ENCODE results near the gene MICALL1.
"Not testable (repeated sequence)": the region's sequence is repeated elsewhere in the genome, so short reads cannot be mapped to it uniquely, and the experiment has no call there.

Gene MICALL1

DNA sequence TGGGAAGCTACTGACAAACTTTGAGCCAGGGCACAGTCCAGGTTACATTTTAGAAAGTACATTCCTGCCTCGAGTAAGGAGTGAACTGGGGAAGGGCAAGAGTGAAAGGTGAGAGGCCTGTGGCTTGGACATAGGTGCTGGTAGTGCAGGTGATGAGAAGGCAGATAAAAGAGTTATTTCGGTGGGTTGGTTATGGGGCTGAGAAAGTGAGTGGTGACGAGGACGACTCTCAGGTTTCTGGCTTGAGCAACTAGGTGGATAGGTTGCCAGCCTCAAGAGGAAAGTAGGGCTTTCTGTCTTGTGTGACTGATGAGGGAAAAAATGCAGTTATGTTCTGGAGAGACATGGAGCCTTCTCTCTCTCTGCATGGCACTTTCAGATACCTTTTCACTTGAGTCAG is 51.1 kb downstream of the MICALL1 start:
- no peak for DNase-seq (ENCODE audit: low spot score)

DNA sequence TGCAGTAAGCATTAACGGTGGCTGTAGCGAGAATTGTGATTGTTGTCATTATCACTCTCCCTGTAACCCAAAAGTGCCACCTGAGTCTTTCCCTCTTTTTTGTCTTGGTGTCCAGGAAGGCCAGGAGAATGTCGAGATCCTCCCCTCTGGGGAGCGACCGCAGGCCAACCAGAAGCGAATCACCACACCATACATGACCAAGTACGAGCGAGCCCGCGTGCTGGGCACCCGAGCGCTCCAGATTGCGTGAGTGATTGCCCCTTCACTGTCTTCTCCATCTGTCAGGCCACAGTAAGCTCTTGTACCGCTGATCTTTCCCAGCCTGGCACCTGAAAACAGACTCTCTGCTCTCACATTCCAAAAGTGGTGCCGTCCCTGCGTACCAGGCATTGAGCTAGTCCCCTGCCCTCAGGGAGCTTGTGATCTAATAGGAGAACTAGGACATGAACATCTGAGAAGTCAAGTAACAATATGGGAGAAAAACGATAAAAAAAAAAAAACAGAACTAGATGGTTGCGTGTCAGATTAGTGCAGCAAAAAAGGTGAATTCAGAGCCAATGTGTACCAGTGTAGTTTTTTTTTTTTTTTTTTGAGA is 53.2 kb downstream of the MICALL1 start:
- DNase-seq (ENCODE audit: low spot score), result no peak

DNA sequence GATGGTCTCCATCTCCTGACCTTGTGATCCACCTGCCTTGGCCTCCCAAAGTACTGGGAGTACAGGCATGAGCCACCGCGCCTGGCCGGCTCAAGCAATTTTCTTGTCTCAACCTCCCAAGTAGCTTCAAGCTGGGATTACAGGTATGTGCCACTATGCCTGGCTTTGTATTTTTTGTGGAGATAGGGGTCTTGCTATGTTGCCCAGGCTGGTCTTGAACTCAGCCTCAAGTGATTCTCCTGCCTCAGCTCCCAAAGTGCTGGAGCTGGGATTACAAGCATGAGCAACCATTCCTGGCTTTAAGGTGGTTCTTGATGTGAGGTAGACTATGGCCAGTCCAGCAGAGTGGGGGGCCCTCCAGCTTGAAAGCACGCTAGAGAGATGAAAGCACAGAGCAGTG is 55.0 kb downstream of the MICALL1 start:
- DNase-seq (ENCODE audit: low spot score), result no peak

DNA sequence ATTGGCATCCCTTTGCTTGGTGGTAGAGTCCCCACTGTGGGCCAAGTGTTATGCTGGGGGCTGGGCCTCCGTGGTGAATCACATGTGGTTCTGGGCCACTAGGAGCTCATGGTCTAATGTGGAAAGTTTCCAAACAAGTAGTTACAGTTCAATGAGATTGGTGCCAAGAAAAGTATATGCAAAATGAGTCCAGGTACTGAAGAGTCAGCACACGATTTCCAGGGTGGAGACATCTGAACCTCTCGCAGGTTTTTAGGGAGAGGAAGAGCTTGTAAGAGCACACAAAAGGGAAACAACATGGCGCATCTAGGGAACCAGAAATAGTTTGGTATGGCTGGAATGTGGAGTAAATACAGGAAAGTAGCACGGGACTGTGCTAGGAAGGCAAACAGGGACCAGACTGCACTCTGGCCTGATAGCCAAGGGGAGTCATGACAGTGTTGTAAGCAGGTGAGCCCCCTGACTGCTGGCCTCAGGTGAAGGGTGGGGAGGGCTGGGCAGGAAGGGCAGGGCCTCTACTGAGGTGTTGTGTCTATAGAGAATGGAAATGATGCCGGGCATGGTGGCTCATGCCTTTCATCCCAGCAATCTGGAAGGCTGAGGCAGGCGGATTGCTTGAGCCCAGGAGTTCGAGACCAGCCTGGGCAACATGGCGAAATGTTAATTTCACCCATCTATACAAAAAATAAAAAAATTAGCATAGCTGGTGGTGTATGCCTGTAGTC is 60.0 kb downstream of the MICALL1 start:
- no peak for DNase-seq (ENCODE audit: low spot score)

DNA sequence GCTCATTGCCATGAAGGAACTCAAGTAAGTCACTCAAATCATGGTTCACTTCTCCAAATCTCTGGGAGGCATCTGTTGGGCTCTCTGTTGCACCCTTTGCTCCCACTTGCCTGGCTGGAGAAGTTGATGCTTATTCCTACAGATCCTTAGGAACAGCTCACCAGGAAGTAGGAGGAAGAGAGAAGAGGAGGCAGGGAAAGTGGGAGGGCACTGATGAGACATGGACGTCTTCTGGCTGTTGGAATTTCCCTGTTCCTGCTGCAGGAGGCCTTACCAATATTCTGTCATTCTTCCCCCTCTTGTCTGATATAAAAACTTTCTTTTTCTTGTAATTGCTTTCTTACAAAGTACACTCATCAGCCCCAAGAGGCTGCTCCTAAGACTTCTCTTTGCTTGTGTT is 61.0 kb downstream of the MICALL1 start:
- DNase-seq (ENCODE audit: low spot score), result no peak

DNA sequence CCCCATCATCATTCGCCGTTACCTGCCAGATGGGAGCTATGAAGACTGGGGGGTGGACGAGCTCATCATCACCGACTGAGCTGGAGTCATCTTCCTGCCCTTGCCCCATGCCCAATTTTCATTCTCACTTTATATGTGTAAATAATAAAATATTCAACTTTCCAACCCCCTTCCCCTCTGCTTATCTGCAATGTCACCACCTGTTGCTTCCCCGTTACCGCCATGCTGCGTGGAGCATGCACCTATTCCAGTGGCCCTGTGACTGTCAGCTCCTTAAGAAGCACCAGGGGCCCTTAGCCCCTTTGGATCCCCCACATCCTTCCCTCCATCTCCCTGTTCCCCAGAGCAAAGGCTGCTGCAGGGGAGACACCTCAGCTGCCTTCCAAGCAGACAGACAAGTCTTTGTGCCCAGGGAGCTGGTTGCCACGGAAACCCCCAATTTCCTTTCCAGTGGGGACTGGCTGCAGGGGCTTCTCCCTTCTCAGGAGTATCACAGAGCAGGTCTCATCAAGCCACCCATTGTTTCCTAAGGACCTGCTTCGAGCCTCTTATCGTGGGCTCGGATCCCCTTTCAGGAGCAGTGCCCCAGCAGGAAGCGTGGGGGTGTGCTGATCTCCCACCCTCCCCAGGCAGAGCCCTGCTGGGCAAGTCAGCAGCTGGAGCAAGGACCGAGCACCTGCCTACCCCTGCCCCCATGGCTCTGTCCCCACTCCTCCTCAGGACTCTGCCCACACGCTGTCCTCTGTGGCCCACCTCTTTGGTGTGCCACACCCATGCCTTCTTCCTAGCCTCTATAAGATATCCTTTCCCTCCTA is 61.7 kb downstream of the MICALL1 start:
- DNase-seq (ENCODE audit: low spot score), result no peak

DNA sequence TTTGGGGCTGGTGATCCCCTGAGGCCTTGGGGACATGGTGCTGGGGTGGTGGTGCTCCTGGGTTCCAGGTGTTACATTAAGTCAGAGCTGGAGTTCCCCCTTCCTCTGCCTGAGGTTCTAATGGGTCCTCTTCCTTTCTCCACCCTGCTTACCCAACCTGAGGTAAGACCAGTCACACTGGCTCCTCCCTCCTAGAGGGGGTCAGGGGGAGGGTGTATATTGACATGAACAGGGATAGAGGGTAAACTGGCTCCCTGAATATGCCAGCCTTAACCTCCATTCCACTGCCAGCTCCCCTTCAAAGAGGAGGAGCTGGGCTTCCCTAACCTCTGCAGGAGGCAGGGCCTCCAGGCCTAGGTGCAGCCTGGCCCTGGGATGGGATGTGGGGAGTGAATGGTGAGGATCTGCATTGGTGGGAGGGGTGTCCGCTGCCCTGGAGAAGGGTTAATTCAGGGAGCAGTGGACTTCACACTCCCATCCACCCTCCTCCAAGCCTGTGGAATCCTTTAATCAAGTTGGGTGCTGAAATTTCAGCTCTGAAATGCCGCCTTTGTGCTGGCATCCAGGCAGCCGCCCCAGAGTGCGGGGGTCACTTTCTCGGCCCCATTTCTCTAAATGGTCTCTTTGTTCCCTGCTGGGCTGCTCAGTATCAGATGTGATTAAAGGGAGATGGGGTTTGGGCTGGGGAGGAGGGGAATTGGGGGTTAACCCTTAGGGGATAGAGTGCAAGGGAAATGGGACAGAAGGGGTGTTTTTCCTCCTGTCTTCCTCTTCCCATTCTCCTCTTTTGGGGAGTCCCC is 62.6 kb downstream of the MICALL1 start:
- no peak for DNase-seq (ENCODE audit: low spot score)

DNA sequence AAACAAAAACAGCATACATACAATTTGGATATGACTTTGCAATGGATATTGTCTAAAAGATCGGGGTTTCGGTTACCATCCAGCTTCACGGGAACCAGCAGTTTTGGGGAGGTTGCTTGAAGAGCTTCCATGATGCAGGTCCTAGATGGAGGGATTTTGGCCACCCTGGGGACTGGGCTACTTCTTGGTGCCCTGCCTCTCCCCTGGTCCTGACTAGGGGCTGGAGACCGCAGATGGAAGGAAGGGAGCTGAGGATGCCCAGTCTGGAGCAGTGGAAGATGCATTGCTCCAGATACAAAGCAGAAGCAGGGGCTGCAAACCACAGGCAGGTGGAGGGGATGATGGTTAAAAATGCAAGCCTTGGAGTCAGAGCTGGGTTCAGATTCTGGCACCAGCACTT is 64.8 kb downstream of the MICALL1 start:
- no peak for DNase-seq (ENCODE audit: low spot score)

DNA sequence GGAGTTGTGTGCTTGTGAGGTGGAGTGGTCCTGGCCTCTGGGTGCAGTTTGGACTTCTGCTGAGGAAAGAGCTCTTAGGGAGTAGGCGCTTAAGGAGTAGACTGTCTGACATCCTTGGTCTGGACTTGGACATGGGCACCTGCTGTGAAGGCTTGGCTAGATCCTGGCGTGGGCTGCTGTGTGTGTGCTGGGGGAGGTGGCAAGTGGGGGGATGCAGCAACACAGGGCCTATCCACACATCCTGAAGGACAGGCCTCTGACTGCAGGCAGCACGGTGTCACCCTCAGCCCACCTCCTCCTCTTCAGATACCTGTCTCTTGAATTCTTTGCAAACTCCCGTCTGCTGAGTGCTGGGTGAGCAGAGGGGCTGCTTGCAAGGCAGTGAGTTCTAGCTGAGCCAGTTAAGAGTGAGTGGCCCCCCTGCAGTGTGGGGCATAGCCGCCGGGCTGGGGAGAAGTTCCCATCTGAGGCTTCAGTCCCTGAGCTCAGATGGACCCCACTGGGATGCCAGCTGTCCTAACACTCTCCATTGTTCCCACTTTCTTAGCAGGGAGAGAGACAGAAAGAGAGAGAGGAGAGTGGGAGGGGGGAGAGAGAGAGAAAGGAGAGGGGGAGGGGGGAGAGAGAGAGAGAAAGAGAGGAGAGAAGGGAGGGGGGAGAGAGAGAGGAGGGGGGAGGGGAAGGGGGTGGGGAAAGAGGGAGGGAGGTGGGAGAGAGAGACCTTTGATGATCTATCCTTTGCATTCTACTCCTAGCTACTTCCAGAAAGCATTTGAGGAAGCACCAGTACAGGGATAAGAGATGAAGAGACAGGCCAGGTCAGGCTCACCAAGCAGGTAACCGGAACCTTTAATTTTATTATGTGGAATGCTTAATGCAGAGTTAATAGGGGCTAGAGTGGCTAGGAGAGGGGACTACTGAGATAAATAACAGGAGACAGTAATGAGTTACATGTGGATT is 65.7 kb downstream of the MICALL1 start:
- DNase-seq (ENCODE audit: low spot score), result no peak

DNA sequence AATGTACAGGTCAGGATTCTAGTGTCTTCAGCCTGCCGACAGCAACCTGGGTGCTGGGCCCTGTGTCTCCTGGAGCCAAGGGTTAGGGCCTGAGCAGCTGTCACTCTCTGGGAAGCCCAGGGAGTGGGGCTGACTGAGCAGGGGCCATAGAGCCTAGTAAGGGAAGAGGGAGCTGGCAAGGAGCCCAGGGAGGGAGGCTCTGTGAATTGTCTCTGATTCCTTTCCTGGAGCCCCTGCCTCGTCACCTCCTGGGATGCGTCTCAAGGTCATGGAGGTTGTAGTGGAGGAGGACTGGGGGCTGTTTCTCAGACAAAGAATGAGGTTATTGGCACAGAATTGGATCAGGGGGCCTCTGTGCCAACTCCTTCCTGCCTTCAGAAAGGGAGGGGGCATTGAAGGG is 66.4 kb downstream of the MICALL1 start:
- DNase-seq (ENCODE audit: low spot score), result no peak

DNA sequence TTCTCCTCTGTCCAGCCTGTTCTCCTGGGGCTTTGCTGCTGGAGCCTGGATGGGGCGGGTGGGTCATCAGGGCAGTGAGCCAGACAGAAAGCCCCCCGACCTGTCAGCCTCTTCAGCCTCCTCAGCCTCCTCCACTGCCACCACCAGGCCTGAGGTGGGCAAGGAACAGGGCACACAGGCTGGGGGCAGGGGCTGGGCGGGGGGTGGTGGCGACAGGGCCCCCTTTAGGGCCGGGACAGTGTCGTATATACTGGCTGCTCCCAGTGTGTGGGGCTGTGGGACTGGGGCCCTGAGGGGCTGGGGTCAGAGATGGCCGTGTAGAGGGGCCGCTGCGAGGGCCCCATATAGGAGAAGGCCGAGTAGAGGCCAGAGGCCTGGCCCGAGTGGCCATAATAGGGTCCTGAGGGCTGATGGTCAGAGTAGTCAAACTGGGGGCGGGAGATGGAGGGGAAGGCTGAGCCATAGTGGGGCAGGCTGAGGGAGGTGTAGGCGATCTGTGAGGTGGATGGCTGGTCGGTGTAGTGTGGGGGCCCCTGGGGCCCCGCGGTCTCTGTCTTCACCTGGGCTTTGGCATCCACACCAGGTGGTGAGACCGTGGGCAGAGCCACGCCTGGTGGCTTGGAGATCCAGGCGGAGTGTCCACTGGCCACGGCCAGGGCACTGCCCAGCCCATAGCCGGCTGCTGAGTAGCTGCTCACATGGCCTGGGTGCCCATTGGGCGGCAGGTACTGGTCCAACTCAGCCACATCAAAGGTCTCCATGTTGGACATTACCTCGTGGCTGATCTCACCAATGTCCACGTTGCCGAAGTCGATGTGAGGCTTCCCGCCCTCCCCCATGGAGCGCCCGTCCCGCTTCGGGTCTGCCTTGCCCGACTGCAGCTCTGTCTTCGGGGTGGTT is 67.4 kb downstream of the MICALL1 start:
- no peak for DNase-seq (ENCODE audit: low spot score)

DNA sequence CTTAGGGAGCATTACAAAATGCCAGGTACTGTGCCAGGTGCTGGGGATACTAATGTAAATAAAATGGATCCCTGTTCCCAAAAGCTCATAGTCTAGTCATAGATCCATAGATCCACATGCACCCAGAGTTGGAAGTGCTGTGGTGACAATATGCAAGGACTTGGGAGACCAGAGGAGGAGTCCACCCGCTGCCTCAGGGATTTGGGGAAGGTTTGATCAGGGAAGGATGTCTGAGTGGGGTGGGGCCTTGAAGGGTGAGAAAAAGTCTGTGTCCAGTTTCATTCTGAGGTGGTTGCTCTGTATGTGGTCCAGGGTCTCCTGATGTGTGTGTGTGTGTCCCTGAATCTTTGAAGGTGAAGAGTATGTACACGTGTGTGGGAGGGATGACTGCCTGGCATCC is 69.1 kb downstream of the MICALL1 start:
- DNase-seq (ENCODE audit: low spot score), result no peak

DNA sequence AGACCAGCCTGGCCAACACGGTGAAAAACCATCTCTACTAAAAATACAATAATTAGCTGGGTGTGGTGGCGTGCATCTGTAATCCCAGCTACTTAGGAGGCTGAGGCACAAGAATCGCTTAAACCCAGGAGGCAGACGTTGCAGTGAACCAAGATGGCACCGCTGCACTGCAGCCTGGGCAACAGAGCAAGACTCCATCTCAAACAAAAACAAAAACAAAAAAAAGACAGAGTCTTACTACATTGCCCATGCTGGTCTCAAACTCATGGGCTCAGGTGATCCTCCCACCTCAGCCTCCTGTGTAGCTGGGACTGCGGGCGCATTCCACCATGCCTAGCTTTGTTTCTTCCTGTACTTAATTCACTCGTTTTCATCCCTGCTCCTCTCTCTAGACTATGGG is 69.9 kb downstream of the MICALL1 start:
- DNase-seq (ENCODE audit: low spot score), result not testable (repeated sequence)

DNA sequence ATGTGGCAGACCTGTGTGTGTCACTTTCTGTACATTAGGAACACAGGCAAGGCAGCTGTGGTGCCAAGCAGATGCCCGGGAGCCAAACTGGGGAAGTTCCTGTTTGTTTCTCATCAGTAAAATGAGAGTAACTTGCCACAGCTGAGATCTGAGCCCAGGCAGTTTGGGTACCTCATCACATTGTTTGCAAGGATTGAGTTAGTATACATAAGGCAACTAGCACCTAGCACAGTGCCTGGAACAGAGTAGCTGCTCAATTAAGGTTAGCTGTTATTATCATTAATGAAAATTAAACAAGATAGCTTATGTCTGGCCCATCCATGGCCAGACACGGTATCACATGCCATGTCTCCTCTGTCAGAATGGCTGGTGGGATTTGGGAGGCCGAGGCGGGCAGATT is 70.5 kb downstream of the MICALL1 start:
- DNase-seq (ENCODE audit: low spot score), result no peak

DNA sequence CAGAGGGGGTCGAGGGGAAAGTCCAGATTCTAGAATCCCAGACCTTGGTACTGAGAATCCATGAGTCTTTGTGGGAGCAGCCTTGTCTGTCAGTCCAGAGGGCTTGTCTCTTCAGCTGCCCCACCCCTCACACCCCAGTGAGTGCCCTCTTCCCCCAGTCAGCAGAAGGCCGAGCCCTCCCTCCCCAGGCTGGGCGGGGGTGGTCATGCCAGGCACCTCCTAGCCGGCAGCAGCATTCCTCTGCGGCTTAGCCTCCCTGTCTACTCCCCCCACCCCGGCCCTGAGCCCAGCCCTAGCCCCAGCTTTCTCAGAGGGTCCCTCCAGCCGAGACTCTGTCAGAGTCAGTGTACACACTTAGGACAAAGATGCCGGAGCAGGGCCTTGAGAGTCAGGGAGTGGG is 73.7 kb downstream of the MICALL1 start:
- no peak for DNase-seq (ENCODE audit: low spot score)

DNA sequence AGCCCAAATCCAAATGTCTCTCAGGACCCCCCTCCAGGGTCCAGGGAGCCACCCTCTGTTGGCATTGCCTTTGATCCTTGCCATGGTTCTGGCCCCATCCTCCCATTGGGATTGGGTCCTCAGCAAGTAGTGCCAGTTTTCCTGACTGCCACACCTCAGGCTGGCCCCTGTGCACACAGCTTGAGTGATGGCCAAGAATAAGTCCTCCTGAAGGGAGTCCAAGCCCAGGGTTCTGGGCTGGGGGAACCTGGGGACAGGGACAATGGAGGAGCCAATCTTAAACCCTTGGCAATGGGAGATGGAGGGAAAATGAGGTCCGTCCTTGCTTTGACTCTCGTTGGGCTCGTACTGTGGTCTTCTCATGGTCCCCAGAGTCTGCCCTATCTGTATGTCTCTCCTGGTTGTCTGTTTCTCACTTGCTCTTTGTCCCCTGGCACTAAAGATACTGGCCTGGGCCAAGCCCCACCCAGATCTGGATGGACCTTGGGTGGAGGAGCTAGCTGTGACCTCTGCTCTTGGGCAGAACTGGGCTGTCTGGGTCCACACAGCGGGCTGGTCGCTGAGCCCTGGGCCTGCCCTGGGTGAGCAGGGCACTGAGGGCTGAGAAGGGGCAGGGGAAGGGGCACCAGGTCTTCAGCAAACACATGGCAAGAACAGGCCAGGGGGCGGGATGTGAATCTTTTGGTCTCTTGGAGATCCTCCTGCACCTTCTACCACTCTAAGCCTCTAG is 75.3 kb downstream of the MICALL1 start:
- DNase-seq (ENCODE audit: low spot score), result no peak

DNA sequence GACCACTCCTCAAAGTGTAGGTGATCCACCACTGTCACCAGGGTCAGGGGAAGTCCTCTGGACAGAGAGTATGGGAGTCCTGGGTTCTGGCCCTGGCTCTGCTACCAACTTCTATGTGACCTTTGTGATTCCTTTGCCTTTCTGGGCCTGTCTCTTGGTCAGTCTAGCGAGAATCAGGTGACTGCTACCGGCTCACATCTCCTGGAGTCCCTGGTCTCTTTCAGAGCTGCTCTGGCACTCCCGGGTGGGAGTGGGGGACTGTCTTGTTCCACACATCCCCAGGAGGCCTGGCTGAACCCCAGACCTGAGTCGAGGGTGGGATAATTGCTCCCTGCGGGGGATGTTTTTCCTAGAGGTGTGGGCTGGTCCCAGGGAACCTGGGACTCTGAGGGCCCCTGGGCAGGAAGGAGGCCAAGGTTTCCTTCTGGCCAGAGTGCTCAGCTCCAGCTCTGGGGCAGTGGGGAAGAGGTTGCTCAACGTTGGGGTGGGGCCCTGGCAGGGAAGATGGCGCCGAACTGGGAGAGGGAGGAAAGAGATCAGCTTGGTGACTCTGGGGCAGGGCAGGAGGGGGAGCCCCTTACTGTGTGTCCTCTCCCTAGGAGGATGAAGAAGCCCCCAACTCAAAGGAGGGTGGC is 76.2 kb downstream of the MICALL1 start:
- DNase-seq (ENCODE audit: low spot score), result no peak

DNA sequence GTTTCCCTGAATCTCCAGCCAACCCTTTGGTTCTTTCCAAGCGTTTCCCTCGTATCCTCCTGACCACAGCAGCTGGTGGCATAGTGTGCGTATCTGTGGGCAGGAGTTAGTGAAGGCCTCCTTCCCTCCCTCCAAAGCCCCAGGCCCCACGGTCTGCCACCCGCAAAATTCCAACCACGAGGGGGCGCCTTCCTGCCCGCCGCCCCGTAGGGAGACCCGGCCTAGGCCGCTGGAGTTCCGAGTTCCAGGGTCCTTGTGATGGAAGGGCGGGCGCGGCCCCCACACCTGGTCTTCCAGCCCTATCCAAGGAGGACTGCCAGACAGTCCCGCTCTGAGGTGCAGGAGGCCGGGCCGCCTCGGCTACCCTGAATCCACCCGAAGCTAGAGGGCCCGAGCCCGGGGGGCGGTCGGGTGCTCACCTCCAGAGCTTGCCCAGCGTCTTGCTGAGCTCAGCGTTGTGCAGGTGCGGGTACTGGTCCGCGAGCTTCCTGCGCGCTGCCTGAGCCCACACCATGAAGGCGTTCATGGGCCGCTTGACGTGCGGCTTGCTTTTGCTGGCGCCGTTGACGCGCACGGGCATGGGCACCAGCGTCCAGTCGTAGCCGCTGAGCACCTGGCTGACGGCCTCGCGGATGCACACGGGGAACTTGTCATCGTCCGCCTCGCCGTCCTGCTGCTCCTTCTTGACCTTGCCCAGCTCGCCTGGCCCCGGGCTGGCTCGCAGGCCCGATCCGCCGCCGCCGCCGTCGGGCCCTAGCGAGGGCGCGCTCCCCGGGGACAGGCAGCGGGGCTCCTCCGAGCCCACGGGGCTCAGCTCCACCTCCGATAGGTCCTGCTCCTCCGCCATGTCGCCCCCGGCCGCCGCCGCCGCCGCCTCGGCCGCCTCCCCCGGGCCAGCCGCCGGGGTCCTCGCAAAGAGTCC is 77.1 kb downstream of the MICALL1 start:
- no peak for DNase-seq (ENCODE audit: low spot score)
